IMR-90 (cell line): ENCODE data around the gene MYT1. TPM values are rescaled to one million over a fixed set of nuclear protein-coding genes. Genes with fewer than 3 reads are reported as not detected.

Experiments used
- ATAC-seq: fragments of 200-7000 bp; cut with Tn5 transposase; 2 replicates; pipeline ENCODE4 v1.9.1; 2020; ENCODE audit warnings: low read depth, mild to moderate bottlenecking, moderate library complexity
- BruUV-seq: library from RNA; stranded (reverse); fragments of 400-500 nt; replicated peaks from 2 replicates; lab custom pipeline; 2021; lab: Mats Ljungman, UMichigan
- CTCF ChIA-PET: fragments of 300-600 bp; formaldehyde crosslinking; extraction: SDS; loops from one replicate; lab custom pipeline; 2021; ENCODE audit warnings: antibody characterized with exemption; lab: Yijun Ruan, JAX
- POLR2A ChIA-PET: fragments of 300-600 bp; sonication (Branson Sonifier 250); formaldehyde crosslinking; loops from one replicate; lab custom pipeline; 2022; ENCODE audit warnings: antibody characterized with exemption; ENCODE audit not compliant: unreplicated experiment; lab: Charles Lee
- DNase-seq: peaks from one replicate; pipeline ENCODE4 v3.0.0; 2013
- H2AFZ ChIP-seq: replicated peaks from 2 replicates; pipeline ENCODE3; 2013; ENCODE audit warnings: low read length, mild to moderate bottlenecking; ENCODE audit not compliant: poor library complexity
- H2AK5ac ChIP-seq: 2 replicates; pipeline ENCODE4 v1.6.1; 2013; ENCODE audit warnings: low read depth, low read length, inconsistent platforms
- H2AK9ac ChIP-seq: replicated peaks from 2 replicates; pipeline ENCODE3; 2013; ENCODE audit warnings: mild to moderate bottlenecking, low read depth, low read length, moderate library complexity; ENCODE audit not compliant: poor library complexity
- H2BK120ac ChIP-seq: 2 replicates; pipeline ENCODE4 v1.6.1; 2013; ENCODE audit warnings: low read depth, low read length, inconsistent platforms
- H2BK15ac ChIP-seq: 3 replicates; pipeline ENCODE4 v1.6.1; 2013; ENCODE audit warnings: low read depth, low read length, inconsistent platforms
- H2BK20ac ChIP-seq: 2 replicates; pipeline ENCODE4 v1.6.1; 2013; ENCODE audit warnings: low read depth, mild to moderate bottlenecking, inconsistent platforms, low read length, moderate library complexity
- H2BK5ac ChIP-seq: 2 replicates; pipeline ENCODE4 v1.6.1; 2013; ENCODE audit warnings: mild to moderate bottlenecking, low read depth, low read length, inconsistent platforms; ENCODE audit not compliant: poor library complexity, severe bottlenecking
- H3K14ac ChIP-seq: replicated peaks from 2 replicates; pipeline ENCODE4 v1.6.1; 2013; ENCODE audit warnings: low read depth, low read length, inconsistent platforms
- H3K18ac ChIP-seq: 2 replicates; pipeline ENCODE4 v1.6.1; 2013; ENCODE audit warnings: low read depth, low read length, control low read depth
- H3K23ac ChIP-seq: 2 replicates; pipeline ENCODE4 v1.6.1; 2013; ENCODE audit warnings: low read depth, low read length, inconsistent platforms
- H3K27ac ChIP-seq: 2 replicates; pipeline ENCODE4 v1.5.1; 2013; ENCODE audit warnings: mild to moderate bottlenecking, control low read depth, low read length; ENCODE audit not compliant: insufficient read depth
- H3K27me3 ChIP-seq: 2 replicates; pipeline ENCODE4 v1.6.1; 2013; ENCODE audit warnings: low read length; ENCODE audit not compliant: control insufficient read depth, insufficient read depth
- H3K36me3 ChIP-seq: 2 replicates; pipeline ENCODE4 v1.6.1; 2013; ENCODE audit warnings: low read length, mixed read lengths; ENCODE audit not compliant: control insufficient read depth, insufficient read depth
- H3K4ac ChIP-seq: 2 replicates; pipeline ENCODE4 v1.6.1; 2013; ENCODE audit warnings: low read depth, low read length, inconsistent platforms
- H3K4me1 ChIP-seq: 2 replicates; pipeline ENCODE4 v1.6.1; 2013; ENCODE audit warnings: low read length, mixed read lengths; ENCODE audit not compliant: control insufficient read depth, insufficient read depth
- H3K4me2 ChIP-seq: 2 replicates; pipeline ENCODE4 v1.6.1; 2013; ENCODE audit warnings: low read depth, mild to moderate bottlenecking, control low read depth, low read length, moderate library complexity
- H3K4me3 ChIP-seq: 2 replicates; pipeline ENCODE4 v1.5.1; 2013; ENCODE audit warnings: low read depth, mild to moderate bottlenecking, control low read depth, low read length, moderate library complexity; ENCODE audit not compliant: insufficient read depth
- H3K56ac ChIP-seq: 2 replicates; pipeline ENCODE4 v1.6.1; 2013; ENCODE audit warnings: low read length, inconsistent platforms; ENCODE audit not compliant: insufficient read depth; ENCODE audit errors: extremely low read depth
- H3K79me1 ChIP-seq, 2 experiments: 2 replicates each; pipeline ENCODE4 v1.6.1; 2013; ENCODE audit warnings: low read length in 2 of 2, inconsistent platforms in 1 of 2, low read depth in 1 of 2
- H3K9ac ChIP-seq: 2 replicates; pipeline ENCODE4 v1.6.1; 2013; ENCODE audit warnings: low read depth, low read length, control low read depth
- H3K9me1 ChIP-seq: 2 replicates; pipeline ENCODE4 v1.6.1; 2013; ENCODE audit warnings: low read length, inconsistent platforms; ENCODE audit not compliant: insufficient read depth
- H3K9me3 ChIP-seq: 2 replicates; pipeline ENCODE4 v1.6.1; 2013; ENCODE audit warnings: low read length; ENCODE audit not compliant: control insufficient read depth, insufficient read depth
- H4K20me1 ChIP-seq: 2 replicates; pipeline ENCODE4 v1.6.1; 2013; ENCODE audit warnings: low read length, inconsistent platforms; ENCODE audit not compliant: insufficient read depth
- H4K5ac ChIP-seq: 2 replicates; pipeline ENCODE4 v1.6.1; 2013; ENCODE audit warnings: mild to moderate bottlenecking, low read depth, low read length, control low read depth
- H4K8ac ChIP-seq, 2 experiments: 2 replicates each; pipeline ENCODE4 v1.6.1; 2013; ENCODE audit warnings: low read depth in 2 of 2, low read length in 2 of 2, control low read depth in 1 of 2, inconsistent platforms in 1 of 2
- H4K91ac ChIP-seq: 2 replicates; pipeline ENCODE4 v1.6.1; 2013; ENCODE audit warnings: low read depth, low read length, inconsistent platforms; ENCODE audit not compliant: insufficient read depth
- BHLHE40 ChIP-seq: fragments of 150-350 bp; IDR thresholded peaks from 2 replicates; pipeline ENCODE4 v1.6.1; 2016; ENCODE audit warnings: mild to moderate bottlenecking, low read depth, low read length
- CEBPB ChIP-seq: IDR thresholded peaks from 2 replicates; pipeline ENCODE4 v1.6.1; 2012; ENCODE audit warnings: low read depth, low read length, improper control_type of control experiment
- CHD1 ChIP-seq: IDR thresholded peaks from 2 replicates; pipeline ENCODE4 v1.6.1; 2012; ENCODE audit warnings: low read depth, low read length, improper control_type of control experiment
- CTCF ChIP-seq: conservative IDR thresholded peaks from 2 replicates; pipeline ENCODE4 v1.5.1; 2012; ENCODE audit warnings: mild to moderate bottlenecking, low read depth, low read length, improper control_type of control experiment
- ELK1 ChIP-seq: fragments of 150-350 bp; IDR thresholded peaks from 2 replicates; pipeline ENCODE4 v1.6.1; 2016; ENCODE audit warnings: low read depth, mild to moderate bottlenecking, low read length, moderate library complexity, borderline replicate concordance
- FOS ChIP-seq: fragments of 150-350 bp; IDR thresholded peaks from 2 replicates; pipeline ENCODE4 v1.6.1; 2016; ENCODE audit warnings: low read depth, low read length
- MAFK ChIP-seq: IDR thresholded peaks from 2 replicates; pipeline ENCODE4 v1.6.1; 2012; ENCODE audit warnings: low read depth, low read length, improper control_type of control experiment
- MAZ ChIP-seq: IDR thresholded peaks from 2 replicates; pipeline ENCODE4 v1.6.1; 2012; ENCODE audit warnings: low read depth, mild to moderate bottlenecking, low read length, improper control_type of control experiment, moderate library complexity, borderline replicate concordance
- MXI1 ChIP-seq: IDR thresholded peaks from 2 replicates; pipeline ENCODE4 v1.6.1; 2012; ENCODE audit warnings: low read depth, mild to moderate bottlenecking, low read length, moderate library complexity, borderline replicate concordance
- NFE2L2 ChIP-seq: fragments of 150-350 bp; IDR thresholded peaks from 2 replicates; pipeline ENCODE4 v1.6.1; 2016; ENCODE audit warnings: low read depth, mild to moderate bottlenecking, low read length
- POLR2A ChIP-seq: IDR thresholded peaks from 2 replicates; pipeline ENCODE4 v1.6.1; 2012; ENCODE audit warnings: mild to moderate bottlenecking, low read depth, low read length
- RAD21 ChIP-seq: IDR thresholded peaks from 2 replicates; pipeline ENCODE4 v1.6.1; 2012; ENCODE audit warnings: low read length, improper control_type of control experiment
- RCOR1 ChIP-seq: IDR thresholded peaks from 2 replicates; pipeline ENCODE4 v1.6.1; 2012; ENCODE audit warnings: mild to moderate bottlenecking, low read length, improper control_type of control experiment; ENCODE audit not compliant: insufficient replicate concordance
- RFX5 ChIP-seq: IDR thresholded peaks from 2 replicates; pipeline ENCODE4 v1.8.0; 2012; ENCODE audit warnings: low read depth, mild to moderate bottlenecking, low read length, moderate library complexity
- SMC3 ChIP-seq: fragments of 150-350 bp; IDR thresholded peaks from 2 replicates; pipeline ENCODE4 v1.6.1; 2016; ENCODE audit warnings: low read depth, mild to moderate bottlenecking, antibody characterized with exemption, low read length, moderate library complexity
- USF2 ChIP-seq: fragments of 150-350 bp; IDR thresholded peaks from 2 replicates; pipeline ENCODE4 v1.6.1; 2017; ENCODE audit warnings: mild to moderate bottlenecking, antibody characterized with exemption, low read length, low read depth
- WGBS, 2 experiments: methylation state at CpG; one replicate each; pipeline versions ENCODE4 v1.1.5 to v1.1.7; 2013; ENCODE audit warnings: missing lambda C conversion rate in 2 of 2; ENCODE audit not compliant: insufficient read length in 1 of 2; ENCODE audit errors: extremely low coverage in 2 of 2; 5-methylcytosine and 5-hydroxymethylcytosine counted together
- dilution Hi-C: fragments of 300-500 bp; cut with HindIII; formaldehyde crosslinking; loops from one replicate; pipeline ENCODE4 v1.14.3; 2018; ENCODE audit warnings: low sequenced_read_pairs; ENCODE audit not compliant: unreplicated experiment
- in situ Hi-C: fragments of 300-500 bp; cut with MboI; formaldehyde crosslinking; loops from 3 replicates; pipeline ENCODE4 v1.14.3; 2019; ENCODE audit warnings: low sequenced_read_pairs, inconsistent platforms, mixed read lengths
- intact Hi-C: fragments of 100-400 bp; cut with micrococcal nuclease; formaldehyde crosslinking; loops from 2 replicates; pipeline ENCODE4 v1.10.0; 2022
- polyA plus RNA-seq, 3 experiments: library from polyadenylated mRNA; depleted of rRNA; stranded (reverse); fragments of >200 nt; gene quantifications; 2 replicates each; pipeline ENCODE4 v1.2.3, GENCODE V29; 2012; ENCODE audit warnings: low replicate concordance in 1 of 3
- total RNA-seq: library from RNA; depleted of rRNA; stranded (reverse); fragments of >200 nt; gene quantifications from 2 replicates; pipeline ENCODE4 v1.2.3, GENCODE V29; 2012

Gene MYT1
- total and polyA plus RNA-seq, 2 of the 4 experiments (the other 2 are of a cell fraction) = not detected

- Histone ChIP-seq H3K27me3 (peaks cover 16% of the 10 kb centered on the region), H3K4me1 (peaks cover 10% of the 10 kb centered on the region), H3K9ac (no peak overlapping the region), H3K9me1 (peaks cover 3% of the 10 kb centered on the region; the same call in 1 of the 2 replicates), H3K23ac (no peak overlapping the region), H3K79me1 (peaks cover 21 to 22% of the 10 kb centered on the region in 2 experiments), H3K4me2 (no peak overlapping the region), H2AK5ac (no peak overlapping the region), H2BK120ac (no peak overlapping the region), H2BK15ac (no peak overlapping the region), H3K4me3 (no peak overlapping the region), H4K5ac (no peak overlapping the region), H3K14ac (no peak overlapping the region), H3K9me3 (no peaks in the 10 kb centered on the region), H4K8ac (no peak overlapping the region), H2BK5ac (no peak overlapping the region), H4K20me1 (no peaks in the 10 kb centered on the region), H3K18ac (no peak overlapping the region), H4K91ac (no peak overlapping the region), H3K4ac (no peak overlapping the region), H2AK9ac (no peak overlapping the region), H2AFZ (no peak overlapping the region), H2BK20ac (no peak overlapping the region), H3K27ac (no peak overlapping the region), H3K56ac (no peak overlapping the region), H3K36me3 (no peaks in the 10 kb centered on the region)
- 93% methylated on average over 2 of the region's 4 CpGs; no CpG with 5 or more reads in 1 of the 2 experiments for WGBS, 2 experiments
- in situ Hi-C loops = no loop called here
- DNase-seq (no peak), ATAC-seq (no peak)
- intact Hi-C loops = no loop called here
- POLR2A ChIA-PET = no interaction called here
- TF ChIP-seq RFX5 (no peak), CHD1 (no peak), FOS (no peak), USF2 (no peak), RAD21 (no peak), MAZ (no peak), POLR2A (no peak), SMC3 (no peak), CTCF (no peak), CEBPB (no peak), RCOR1 (no peak), MXI1 (no peak), MAFK (no peak), ELK1 (no peak), NFE2L2 (no peak), BHLHE40 (no peak)
- CTCF ChIA-PET = no interaction called here
- dilution Hi-C loops = no loop called here
- no TSS peak for BruUV-seq
These were observed 88.7 kb downstream of the MYT1 start for GRCh38 chr20:64253000-64253383.
